Kidney glomerular epithelial cell (primary cell): ENCODE data around the gene KDSR.
A peak's percentile ranks its signal among the peaks of the same experiment; 100 is the strongest.

ENCODE experiments used
- DNase-seq: peaks from one replicate; lab custom pipeline; 2025; lab: John Stamatoyannopoulos, UW

Gene KDSR

DNA sequence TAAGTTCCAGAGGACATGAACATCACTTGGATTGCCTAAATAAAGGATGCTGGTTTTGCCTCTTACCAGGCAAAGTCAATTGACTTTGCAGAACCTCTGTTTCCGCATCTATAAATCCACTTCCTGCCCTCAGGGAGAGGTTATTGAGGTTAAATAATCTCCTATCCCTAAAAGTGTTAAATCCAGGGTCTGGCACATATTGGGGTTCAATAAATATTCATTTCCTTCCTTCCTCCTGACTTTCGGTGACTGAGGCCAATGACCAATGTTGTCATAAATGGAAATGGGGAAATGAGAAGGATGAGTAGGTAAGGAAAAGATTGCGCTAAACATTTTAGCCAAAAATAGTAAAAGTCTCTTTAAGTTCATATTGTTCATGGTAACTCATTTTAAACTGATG, 63.5 kb downstream of the KDSR start:
- no peak for DNase-seq

- DNase-seq = peak; percentile 62
Measured at GRCh38 chr18:63302636-63303405, 64.2 kb downstream of the KDSR start.

GRCh38 chr18:63302220-63302619, 64.8 kb downstream of the KDSR start:
- DNase-seq = no peak

DNA sequence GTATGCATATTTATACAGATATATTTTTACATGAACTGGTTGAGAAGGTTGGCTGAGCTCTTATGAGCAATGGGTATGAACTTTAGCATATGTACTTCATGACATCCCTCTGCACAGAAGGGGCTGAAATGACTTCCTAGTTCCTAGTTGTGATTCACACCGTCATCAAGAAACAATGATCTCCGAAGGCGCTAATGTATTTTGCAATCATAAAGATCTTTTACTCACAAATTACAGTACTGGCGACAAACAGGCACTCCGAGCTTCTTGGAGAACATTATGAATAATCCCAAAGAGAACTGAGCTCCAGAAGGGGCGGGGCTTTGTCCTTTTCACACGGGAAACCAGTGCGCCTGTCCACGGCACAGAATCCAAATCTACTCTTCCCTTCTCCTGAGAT, 65.6 kb downstream of the KDSR start:
- no peak for DNase-seq

DNA sequence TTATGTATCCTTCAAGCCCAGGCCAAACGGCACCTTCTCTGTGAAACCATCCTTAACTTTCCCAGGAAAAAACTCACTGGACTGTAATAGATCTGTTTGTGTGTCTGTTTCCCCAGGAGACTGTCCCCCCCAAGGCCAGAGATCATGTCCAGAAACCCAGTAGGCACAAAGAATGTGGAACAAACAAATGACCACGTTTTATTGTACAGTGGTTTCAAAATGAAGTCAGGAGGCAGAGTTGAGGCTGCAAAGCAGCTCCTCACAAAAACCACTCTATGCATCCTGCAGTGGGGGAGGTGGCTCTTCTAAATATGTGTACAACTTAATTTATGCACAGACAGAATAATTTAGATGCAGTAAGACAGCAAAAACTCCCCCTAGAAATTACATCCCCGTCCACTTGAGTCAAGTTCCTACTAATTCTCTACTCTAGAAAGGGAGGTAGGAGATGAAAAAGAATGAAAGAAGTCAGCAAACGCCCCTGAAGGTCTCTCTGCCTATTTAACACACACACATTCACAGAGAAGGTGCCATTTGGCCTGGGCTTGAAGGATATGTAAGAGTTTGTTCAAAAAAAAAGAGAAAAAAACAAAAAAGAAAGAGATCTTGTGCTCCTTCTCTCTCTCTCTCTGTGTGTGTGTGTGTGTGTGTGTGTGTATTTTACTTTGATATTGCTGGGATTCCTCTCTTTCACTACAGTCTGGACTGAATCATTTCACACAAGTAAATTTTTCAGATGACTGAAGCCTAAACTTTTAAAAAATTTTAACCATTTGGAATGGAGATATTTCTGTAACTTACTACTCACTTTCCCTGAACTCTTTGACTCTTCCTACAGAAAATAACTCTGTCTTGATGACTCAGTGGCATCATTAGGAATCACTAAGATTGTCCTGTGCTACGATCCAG, 66.9 kb downstream of the KDSR start:
- DNase-seq = peak; percentile 96

- no peak for DNase-seq
Measured at GRCh38 chr18:63298400-63299365, 68.3 kb downstream of the KDSR start.

DNA sequence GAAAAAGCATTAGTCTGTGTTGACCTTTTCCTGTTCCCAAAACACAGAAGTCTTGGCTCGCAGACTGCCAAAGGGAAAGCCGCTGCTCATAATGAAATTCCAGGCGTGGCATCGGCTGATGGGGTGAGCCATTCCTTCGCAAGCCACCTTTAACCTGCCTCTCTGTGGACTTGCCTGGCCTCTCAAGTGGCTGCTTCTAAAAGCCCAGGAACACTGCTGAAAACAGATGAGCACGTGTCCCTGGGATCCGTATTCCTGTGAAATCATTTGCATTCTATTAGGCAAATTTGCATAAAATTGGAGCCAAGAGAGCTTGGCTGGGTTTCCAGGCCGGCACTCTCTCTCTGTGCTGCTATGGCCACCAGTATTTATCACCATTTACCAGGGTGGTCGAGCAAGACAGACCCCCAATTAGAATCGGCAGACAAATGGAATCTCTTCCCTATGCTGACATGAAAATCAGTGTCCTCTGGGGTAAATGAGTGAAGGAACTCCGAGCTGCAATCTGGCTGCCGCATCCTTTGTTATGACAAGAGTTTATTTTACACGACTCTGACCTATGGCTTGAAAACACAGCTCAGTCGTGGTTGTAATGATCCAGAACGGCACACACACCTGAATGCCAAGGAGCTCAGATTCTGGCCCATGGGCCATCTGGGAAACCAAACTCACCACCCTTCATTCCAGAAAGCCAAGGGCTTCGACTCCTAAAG, 69.2 kb downstream of the KDSR start:
- DNase-seq = no peak

- no peak for DNase-seq
Measured at GRCh38 chr18:63293935-63294334, 73.1 kb downstream of the KDSR start.

DNA sequence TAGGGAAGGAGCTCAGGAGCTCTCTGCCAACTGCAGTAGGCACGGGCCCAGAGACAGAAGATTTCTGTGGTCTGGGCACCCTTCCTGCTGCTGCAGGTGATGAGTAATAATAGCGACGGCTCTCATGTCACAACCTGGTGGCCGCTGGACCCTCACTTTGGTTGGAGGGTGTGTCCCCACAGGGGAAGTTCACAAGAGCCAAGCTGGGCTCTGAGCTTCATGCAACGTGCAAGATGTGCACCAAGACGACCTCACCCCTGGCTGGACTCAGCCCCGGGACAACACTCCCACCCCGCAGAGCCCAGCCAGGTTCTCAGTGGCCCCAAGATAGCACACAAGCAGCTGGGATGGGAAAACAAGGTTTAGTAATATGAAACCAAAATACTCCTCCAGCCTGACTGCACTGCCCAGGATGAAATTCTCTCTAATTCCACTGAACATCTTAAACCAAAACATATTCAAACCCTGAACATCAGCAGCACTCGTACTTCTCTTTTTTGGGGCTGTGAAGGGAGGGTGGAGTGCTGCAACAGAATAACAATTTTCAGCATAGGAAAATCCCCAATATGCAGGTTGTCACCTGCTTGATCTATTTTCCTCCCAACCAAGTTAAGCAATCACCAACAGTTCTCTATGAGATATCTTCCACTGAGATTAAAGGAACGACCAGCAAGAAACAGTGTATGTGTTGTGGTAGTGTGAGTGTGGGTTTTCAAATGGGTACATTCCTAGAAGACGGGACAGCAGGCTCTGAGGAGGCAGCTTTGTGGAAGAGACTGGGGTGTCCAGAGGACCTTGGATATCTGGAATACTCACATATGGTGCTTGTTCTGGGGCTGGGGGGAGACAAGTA, 73.9 kb downstream of the KDSR start:
- no peak for DNase-seq

GRCh38 chr18:63291278-63291677, 75.7 kb downstream of the KDSR start:
- DNase-seq = no peak

DNA sequence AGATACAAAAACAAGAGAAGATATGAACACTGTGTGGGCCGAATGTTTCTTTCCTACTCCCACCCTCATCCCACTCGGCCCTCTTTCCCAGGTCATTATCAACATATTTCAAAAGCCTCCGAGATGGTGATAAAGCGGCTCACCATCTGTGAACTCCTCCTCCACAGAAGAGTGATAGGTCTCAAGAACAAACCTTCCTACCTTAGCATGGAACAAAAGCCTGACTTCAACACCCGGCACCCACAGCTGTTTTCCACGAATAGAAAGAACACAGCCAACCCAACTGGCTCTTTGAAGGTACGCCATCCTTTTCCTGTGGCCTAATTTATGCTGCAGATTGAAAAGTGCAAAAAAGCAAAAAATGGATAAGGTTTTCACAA, 76.2 kb downstream of the KDSR start:
- no peak for DNase-seq

GRCh38 chr18:63290166-63290820, 76.7 kb downstream of the KDSR start:
- no peak for DNase-seq

GRCh38 chr18:63288311-63288710, 78.7 kb downstream of the KDSR start:
- DNase-seq = no peak

DNA sequence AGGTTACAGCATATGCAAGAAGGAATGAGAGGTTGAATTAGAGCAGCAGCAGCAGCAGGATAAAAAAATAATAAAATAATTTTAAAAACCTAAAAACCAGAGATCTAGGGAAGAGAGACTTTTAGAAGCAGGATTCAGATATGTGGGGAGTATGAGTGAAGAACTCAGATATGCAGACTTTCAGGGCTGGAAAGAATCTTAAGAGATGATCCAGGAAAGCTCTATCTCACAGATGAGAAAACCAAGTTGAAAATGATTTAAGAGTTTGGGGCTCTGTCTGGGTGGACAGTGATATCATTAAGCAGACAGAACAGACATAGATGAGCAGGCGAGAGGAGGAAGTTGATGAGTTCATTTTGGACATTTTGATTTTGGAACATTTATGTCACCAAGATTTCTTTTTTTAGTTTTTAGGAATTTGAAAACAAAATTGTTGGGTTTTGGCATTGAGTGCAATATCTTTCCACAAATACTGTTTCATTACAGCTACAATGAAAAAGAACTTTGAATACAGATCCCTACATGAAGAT, 79.2 kb downstream of the KDSR start:
- DNase-seq = no peak

DNA sequence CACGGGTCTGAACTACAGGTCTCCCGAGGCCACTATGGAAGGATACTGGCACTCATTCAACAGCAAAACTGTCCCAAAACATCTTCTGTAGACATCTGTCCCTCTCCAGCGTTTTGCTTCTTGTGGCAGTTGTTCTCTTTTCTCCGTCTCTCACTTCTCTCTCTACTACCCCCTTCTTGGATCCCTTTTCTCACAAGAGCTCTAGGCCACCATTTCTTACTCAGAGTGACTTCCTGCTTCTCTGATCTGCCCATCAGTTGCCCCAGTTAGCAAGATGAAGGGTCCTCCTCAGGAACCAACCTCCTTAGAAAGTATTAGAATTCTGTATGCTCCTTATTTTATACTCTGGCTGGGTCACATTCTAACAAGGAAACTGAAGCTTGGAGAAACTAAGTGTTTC, 80.1 kb downstream of the KDSR start:
- no peak for DNase-seq

GRCh38 chr18:63284827-63285733, 81.9 kb downstream of the KDSR start:
- DNase-seq = no peak

DNA sequence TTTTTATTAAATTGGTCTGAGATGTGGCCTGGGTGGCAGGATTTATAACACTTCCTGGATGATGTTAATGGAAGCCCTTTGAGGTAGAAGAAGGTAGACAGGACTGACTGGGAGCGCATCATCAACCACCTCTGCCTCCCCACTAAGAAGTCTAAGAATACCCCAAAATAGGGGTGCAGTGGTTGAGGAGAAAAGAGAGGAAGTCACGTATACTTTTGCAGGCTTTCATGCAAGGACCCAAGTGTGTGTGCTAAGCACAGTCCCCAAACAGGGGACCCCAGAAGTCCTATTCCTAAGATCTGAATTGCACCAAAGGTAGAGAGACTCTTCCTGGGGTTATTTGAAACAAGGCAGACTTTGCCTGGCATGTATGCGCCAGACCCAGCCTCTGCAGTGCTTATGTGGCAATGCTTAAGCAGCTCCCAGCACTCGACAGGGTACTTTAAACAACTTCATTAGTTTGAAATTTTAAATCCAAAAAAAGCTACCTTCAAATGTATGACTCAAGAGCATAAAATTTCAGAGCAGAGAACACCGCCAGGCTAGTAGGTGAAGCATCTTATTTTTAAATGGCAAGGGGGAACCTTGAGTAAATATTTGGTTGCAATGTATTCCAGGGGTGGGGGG, 82.7 kb downstream of the KDSR start:
- no peak for DNase-seq
